Muscle of leg (tissue), 11 donors: ENCODE results near the gene FAM174C. TPM values are rescaled to one million over a fixed set of nuclear protein-coding genes. Genes with fewer than 3 reads are reported as not detected.

Experiments
- DNase-seq: peaks from one replicate; pipeline ENCODE4 v3.0.0; 2013
- H3K27ac ChIP-seq: one replicate; pipeline ENCODE4 v1.5.1; 2013; ENCODE audit warnings: mild to moderate bottlenecking, low read length, control low read depth
- H3K27me3 ChIP-seq: one replicate; pipeline ENCODE4 v1.6.1; 2013; ENCODE audit warnings: low read length; ENCODE audit not compliant: control insufficient read depth, insufficient read depth
- H3K36me3 ChIP-seq: one replicate; pipeline ENCODE4 v1.6.1; 2013; ENCODE audit warnings: low read length; ENCODE audit not compliant: control insufficient read depth, insufficient read depth
- H3K4me1 ChIP-seq: one replicate; pipeline ENCODE4 v1.6.1; 2013; ENCODE audit warnings: low read length; ENCODE audit not compliant: control insufficient read depth, insufficient read depth
- H3K4me3 ChIP-seq: one replicate; pipeline ENCODE4 v1.5.1; 2013; ENCODE audit warnings: low read length, control low read depth
- H3K9me3 ChIP-seq: replicated peaks from 2 replicates; pipeline ENCODE4 v1.6.1; 2013; ENCODE audit warnings: low read depth, low read length; ENCODE audit not compliant: control insufficient read depth
- WGBS: methylation state at CpG from one replicate; pipeline ENCODE4 v1.1.5; 2013; ENCODE audit warnings: missing lambda C conversion rate; ENCODE audit not compliant: insufficient coverage; 5-methylcytosine and 5-hydroxymethylcytosine counted together
- polyA plus RNA-seq, 8 donors: library from polyadenylated mRNA; unstranded; fragments of 120-200 nt; gene quantifications; one replicate each; pipeline versions ENCODE4 v1.2.1 to v1.2.3, GENCODE V29; 2013; ENCODE audit warnings: inconsistent platforms in 1 of 8, low replicate concordance in 1 of 8; ENCODE audit not compliant: insufficient read length in 8 of 8, insufficient read depth in 1 of 8
- total RNA-seq: library from RNA; stranded (reverse); fragments of 120-200 nt; gene quantifications from one replicate; pipeline ENCODE4 v1.2.4, GENCODE V29; 2013

The FAM174C gene
- total and polyA plus RNA-seq, 9 donors, result 11.6 to 17.8 (median 15.1) TPM

DNA sequence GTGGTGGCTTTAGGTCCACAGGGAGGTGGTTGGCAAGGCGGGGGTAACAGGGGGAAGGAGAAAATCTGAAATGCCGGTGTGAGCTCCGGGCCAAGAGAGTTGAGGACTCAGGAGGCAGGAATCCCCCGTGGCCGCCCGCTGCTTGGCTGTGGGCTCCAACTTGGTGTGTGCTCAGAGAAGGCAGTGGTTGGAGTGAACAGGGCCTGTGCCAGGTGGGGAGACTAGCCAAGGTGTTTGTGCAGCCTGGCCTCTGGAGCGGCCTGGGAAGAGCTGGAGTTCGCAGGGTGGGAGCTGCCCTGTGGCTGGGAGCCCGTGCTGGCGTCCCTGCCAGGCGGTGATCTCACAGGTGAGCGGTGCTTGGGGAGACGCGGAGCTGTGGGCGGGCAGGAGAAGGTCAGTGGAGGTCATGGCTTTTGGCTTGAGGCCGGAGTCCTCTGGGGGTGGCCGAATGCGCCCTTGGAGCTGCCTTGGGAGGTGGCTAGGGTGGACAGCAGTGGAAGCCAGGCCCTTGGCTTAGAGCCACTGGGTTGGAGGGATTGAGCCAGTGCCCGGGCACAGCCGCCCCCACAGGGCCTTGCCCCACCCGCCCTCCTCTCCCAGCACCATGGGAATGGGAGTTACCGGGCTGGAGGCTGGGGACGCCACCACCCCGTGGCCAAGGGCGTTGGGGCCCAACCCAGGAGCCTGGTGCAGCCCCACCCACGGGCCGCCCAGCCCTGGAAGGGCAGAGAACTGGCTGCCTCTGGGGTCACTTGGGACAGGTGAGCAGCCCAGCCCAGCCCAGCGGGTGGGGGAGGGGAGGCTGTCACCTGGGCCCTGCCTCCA, 13.3 kb upstream of the FAM174C start:
- peaks cover 79% of the 10 kb centered on the region for H3K4me1 ChIP-seq
- H3K27ac ChIP-seq, result peak overlapping the region; percentile 88
- H3K4me3 ChIP-seq, result peak overlapping the region; percentile 72
- peaks cover 16% of the 10 kb centered on the region for H3K36me3 ChIP-seq
- no peaks in the 10 kb centered on the region for H3K27me3 ChIP-seq
- DNase-seq, result peak; percentile 63
- H3K9me3 ChIP-seq, result no peaks in the 10 kb centered on the region
- 39% methylated on average over 24 of the region's 28 CpGs for WGBS

DNA sequence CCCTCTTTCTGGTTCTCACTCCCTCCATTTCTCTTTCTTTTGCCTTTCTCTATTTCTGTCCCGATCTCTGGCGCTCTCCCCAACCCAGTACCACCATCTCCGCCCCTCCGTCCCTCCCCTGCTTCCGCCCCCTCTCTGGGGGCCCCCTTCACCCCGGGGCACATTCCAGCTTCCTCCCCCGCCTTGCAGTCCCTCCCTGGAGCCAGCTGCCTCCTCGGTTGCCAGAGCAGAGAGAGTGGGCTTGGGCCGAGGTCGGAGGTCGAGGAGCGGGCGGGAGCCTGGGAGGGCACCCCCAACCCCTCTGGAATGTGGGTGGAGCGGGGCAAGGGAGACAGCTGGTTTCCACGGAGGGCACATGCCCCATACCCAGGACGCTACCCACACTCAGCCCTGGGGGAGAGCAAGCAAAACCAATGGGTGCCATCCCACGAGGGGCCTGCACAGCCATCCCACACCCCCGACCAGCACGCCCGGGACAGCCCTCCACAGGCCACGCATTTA, 12.7 kb upstream of the FAM174C start:
- Histone ChIP-seq H3K27me3 (peaks cover 3% of the 10 kb centered on the region), H3K4me3 (no peak overlapping the region), H3K36me3 (peaks cover 10% of the 10 kb centered on the region), H3K9me3 (no peaks in the 10 kb centered on the region), H3K27ac (peak overlapping the region; percentile 88), H3K4me1 (peaks cover 82% of the 10 kb centered on the region)
- WGBS, result 64% methylated on average over 13 of the region's 21 CpGs
- peak; percentile 50 for DNase-seq

DNA sequence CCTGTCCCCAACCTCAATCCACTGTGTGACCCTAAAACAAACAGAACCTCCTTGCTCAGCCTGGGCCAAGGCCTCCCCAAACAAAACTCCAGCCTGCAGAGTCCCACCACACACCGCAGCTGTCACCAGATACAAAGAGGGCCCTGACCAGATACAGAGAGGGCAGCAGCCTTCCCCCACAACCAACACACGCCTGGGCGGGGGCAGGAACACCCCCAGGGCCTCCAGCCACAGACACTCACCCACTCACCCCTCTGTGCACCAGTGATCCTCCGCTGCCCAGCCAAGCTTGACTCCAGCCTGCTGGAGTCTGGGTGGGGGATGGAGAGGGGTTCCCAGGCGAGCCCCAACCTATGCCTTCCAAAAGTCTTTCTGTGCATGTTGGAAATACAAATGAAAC, 12.1 kb upstream of the FAM174C start:
- Histone ChIP-seq H3K4me1 (peaks cover 83% of the 10 kb centered on the region), H3K27me3 (peaks cover 5% of the 10 kb centered on the region), H3K27ac (peak overlapping the region; percentile 88), H3K9me3 (no peaks in the 10 kb centered on the region), H3K36me3 (peaks cover 5% of the 10 kb centered on the region), H3K4me3 (no peak overlapping the region)
- WGBS, result no CpG with 5 or more reads among the region's 5 CpGs
- DNase-seq, result no peak

DNA sequence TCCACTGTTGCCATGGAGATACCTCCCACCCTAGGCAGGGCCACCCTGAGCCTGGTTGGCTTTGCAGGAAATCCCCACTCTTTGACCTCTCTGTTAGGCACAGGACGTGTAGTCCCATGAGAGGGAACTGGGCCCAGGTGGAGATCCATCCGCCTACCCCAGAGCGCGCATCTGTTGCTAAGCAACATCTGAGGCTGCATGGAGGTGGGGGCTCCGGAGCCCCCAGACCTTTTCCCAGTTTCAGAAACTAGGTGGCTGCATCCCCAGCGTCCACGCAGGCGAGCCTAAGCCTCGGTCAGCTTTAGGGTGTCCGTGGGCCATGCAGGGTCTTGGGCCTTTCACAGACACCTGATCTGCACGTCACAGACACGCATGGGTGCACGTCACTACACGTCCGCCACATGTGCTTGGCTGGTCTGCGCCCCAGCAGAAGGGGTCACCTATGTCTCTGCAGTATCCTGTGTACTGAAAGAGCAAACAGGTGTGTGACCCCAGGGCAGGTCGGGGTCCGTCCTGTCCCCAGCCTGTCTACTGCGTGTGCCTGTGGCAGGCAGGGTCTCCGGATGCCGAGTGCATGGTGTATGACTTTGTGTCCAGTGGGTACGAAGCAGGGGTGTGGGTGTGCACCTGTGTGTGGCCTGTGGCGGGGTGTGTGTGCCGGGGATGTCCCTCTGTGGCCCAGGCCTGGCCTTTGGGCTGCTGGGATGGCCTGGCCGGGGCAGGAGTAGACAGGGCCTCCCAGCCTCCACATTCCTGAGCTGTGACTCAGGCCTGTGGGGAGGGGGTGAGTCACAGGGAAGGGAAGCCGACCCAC, 10.3 kb upstream of the FAM174C start:
- Histone ChIP-seq H3K4me3 (no peak overlapping the region), H3K27ac (peak overlapping the region; percentile 78), H3K4me1 (peaks cover 78% of the 10 kb centered on the region), H3K9me3 (no peaks in the 10 kb centered on the region), H3K27me3 (peaks cover 5% of the 10 kb centered on the region), H3K36me3 (peaks cover 1% of the 10 kb centered on the region)
- DNase-seq, result peak; percentile 87
- 60% methylated on average over 22 of the region's 26 CpGs for WGBS

DNA sequence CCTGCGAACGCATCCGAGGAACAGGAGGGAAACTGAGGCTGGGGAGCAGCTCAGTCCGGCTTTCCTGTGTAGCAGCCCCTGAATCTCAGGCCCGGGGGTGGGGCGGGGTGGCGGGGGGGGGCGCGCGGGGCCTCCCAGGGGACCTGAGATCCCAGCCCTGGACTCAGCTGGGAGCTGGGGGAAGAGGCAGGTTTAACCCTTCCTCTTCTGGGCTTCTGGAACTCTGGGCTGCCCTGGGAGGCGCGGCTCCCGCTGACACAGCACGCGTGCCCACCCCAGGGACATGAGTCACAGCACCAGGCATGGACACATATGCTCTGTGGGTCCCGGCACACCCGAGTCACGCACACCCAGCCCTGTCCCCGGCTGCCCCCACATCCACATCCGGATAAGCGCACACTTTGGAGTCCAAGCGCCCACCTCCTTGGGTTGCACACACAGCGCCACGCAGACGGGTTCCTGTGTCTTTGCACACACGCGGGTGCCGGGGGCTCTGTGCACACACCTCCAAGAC, 9.7 kb upstream of the FAM174C start:
- H3K27ac ChIP-seq, result peak overlapping the region; percentile 78
- H3K4me1 ChIP-seq, result peaks cover 78% of the 10 kb centered on the region
- 3% methylated on average over 16 of the region's 28 CpGs for WGBS
- no peaks in the 10 kb centered on the region for H3K9me3 ChIP-seq
- peak overlapping the region; percentile 38 for H3K4me3 ChIP-seq
- peaks cover 8% of the 10 kb centered on the region for H3K36me3 ChIP-seq
- peak; percentile 70 for DNase-seq
- H3K27me3 ChIP-seq, result peaks cover 5% of the 10 kb centered on the region

DNA sequence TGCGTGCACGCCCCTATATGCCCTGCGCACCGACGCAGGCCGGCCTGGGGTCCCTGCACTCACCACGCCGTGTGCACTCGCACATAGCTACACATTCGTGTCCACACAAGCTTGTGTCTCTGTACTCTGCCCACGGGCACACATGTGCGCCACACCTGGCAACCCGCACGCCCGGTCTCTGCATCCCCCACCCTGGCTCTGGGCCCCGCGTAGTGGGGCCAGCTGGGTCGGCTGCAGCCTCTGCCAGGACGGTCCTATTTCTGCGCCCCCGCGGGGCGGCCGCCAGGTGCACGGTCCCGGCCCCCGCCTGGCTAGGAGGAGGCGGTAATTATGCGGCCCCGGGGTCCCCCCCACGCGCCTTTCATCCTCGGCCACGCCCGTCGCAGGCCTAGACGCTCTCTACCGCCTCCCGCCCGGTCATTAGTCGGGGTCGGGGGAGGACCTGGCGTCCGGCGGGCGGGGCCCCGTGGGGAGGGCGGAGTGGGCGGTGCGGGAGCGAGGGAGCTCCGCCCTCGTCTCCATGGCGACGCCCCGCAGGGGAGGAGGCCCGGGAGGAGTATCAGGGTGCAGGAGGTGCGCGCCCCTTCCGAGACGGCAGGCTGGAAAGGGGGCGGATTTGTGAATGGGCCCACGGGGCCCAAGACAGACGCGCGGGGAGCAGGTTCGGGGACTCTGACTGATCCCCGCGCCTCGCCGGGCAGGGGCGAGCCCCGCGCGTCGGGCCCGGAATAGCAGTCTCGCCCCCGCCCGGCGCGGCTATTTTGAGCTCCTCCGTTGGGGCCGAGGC, 9.0 kb upstream of the FAM174C start:
- WGBS, result under 1% methylated on average over 77 of the region's 84 CpGs
- Histone ChIP-seq H3K27me3 (peaks cover 5% of the 10 kb centered on the region), H3K4me1 (peaks cover 81% of the 10 kb centered on the region), H3K9me3 (no peaks in the 10 kb centered on the region), H3K4me3 (peak overlapping the region; percentile 38), H3K27ac (peak overlapping the region; percentile 78), H3K36me3 (peaks cover 14% of the 10 kb centered on the region)
- DNase-seq, result peak; percentile 87

DNA sequence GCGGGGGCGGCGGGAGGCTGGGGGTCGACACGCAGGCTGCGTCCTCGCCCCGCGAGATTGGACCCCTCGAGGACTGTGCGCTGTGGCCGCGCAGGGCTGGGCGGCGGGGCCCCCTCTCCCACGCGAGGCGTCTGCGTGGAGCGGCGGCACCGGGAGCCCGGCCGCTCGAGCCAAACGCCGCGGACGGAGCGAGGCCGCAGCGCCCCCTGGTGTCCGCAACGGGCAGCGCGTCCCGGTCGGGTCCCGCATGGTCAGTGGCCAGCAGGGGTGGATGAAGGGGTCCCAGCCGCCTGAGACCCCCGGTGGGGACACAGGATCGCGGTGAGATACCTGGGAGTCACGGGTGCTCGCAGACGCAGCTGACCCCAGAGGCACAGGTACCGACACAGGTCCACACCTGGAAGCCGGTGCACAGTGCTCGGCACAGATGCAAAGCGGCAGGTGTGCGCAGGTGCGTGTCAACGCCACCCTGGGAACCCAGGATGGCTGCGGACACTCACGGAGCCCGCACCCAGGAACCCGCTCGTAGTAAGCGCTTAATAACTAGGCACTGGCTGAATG, 8.3 kb upstream of the FAM174C start:
- Histone ChIP-seq H3K4me1 (peaks cover 81% of the 10 kb centered on the region), H3K27ac (peak overlapping the region; percentile 78), H3K9me3 (no peaks in the 10 kb centered on the region), H3K36me3 (peaks cover 21% of the 10 kb centered on the region), H3K27me3 (peaks cover 5% of the 10 kb centered on the region), H3K4me3 (peak overlapping the region; percentile 38)
- under 1% methylated on average over 59 of the region's 59 CpGs for WGBS
- peak; percentile 74 for DNase-seq

DNA sequence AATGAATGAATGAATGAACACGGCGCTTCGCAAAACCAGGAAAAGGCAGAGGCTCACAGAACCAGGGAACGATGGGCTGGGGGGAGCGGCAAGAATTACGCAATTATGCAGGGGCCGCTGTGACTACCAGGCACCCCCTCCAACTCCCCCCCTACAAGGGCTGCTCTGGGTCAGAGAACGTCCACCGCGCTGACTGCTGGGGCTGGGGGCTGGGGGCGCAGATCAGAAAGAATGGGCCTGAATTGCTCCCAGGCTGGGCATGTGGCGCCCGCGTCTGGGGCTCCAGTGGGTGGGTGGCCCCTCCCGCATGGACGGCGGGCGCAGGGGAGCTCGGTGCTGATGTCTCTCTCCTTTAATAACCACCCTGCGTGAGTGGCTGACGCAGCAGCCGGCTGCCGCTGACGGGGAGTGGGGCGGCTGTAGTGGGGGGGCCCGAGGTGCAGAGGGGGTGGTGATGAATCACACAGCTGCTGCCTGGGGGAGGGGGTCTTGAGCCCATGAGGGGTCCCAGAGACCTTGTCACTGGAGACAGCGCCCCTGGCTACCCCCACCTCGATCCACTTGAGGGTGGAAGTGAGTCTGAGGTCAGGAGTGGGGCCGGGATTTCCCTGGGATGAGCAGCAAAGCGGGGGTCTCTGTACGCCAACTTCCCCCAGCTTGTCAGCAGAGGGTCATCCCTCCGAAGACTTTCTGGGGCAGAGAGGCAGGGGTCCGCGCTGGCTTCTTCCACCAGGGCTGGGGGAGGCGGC, 7.7 kb upstream of the FAM174C start:
- peaks cover 5% of the 10 kb centered on the region for H3K27me3 ChIP-seq
- H3K4me1 ChIP-seq, result peaks cover 79% of the 10 kb centered on the region
- peaks cover 27% of the 10 kb centered on the region for H3K36me3 ChIP-seq
- H3K27ac ChIP-seq, result peak overlapping the region; percentile 82
- peak; percentile 53 for DNase-seq
- no peaks in the 10 kb centered on the region for H3K9me3 ChIP-seq
- peak overlapping the region; percentile 1 for H3K4me3 ChIP-seq
- WGBS, result 24% methylated on average over 20 of the region's 35 CpGs
